ENCODE data around the gene QKI. TPM values are rescaled to one million over a fixed set of nuclear protein-coding genes. Genes with fewer than 3 reads are reported as not detected.

QKI gene
- total and polyA plus RNA-seq, 2 of the 8 experiments (the other 6 are each of a cell fraction or from before 2014, with no cell fraction given): 181 to 183 TPM

- Histone ChIP-seq H2BK15ac (ENCODE audit: low read length) (no peak overlapping the region), H4K5ac (ENCODE audit: insufficient read length, low read depth, low read length) (no peak overlapping the region), H2AFZ (ENCODE audit: low read length) (no peak overlapping the region), H2BK12ac (ENCODE audit: low read depth, low read length) (no peak overlapping the region), H3K9ac (replicated peaks in 1 of 4; ENCODE audit: extremely low read depth in 1 of 4, low read depth in 3 of 4, low read length in 3 of 4) (no peak overlapping the region), H2BK120ac (replicated peaks; ENCODE audit: low read depth, low read length) (no peak overlapping the region), H2AK5ac (ENCODE audit: low read depth, low read length) (no peak overlapping the region), H3K18ac (ENCODE audit: extremely low read depth, low read length) (no peak overlapping the region), H3K79me2 (ENCODE audit: control insufficient read depth in 1 of 2, insufficient read depth in 2 of 2, low read length in 2 of 2) (0 out of 4 replicates have a peak, but pooled peaks cover 0 to 2% of the 10 kb centered on the region in 2 experiments), H3K4me1 (replicated peaks in 1 of 4; ENCODE audit: control insufficient read depth in 3 of 4, insufficient read depth in 4 of 4, low read length in 3 of 4) (no peaks in the 10 kb centered on the region), H3K4ac (replicated peaks; ENCODE audit: insufficient read length, low read depth, low read length) (no peak overlapping the region), H3K79me1 (ENCODE audit: low read depth, low read length) (no peaks in the 10 kb centered on the region), H4K20me1 (replicated peaks in 1 of 2; ENCODE audit: control insufficient read depth in 1 of 2, insufficient read depth in 2 of 2, low read length in 2 of 2) (no peaks in the 10 kb centered on the region), H3K27ac (ENCODE audit: low read depth, low read length) (no peak overlapping the region), H3K36me3 (ENCODE audit: control insufficient read depth in 2 of 4, insufficient read depth in 4 of 4, low read length in 3 of 4) (peaks cover 0 to 24% (median 11%) of the 10 kb centered on the region in 4 experiments; a peak in 5 of 8 replicates), H4K8ac (ENCODE audit: extremely low read depth, insufficient read depth, low read length) (no peak overlapping the region), H3K56ac (replicated peaks; ENCODE audit: insufficient read length, low read depth, low read length) (no peak overlapping the region), H3K23me2 (ENCODE audit: low read depth, low read length) (no peaks in the 10 kb centered on the region; the same call in 1 of the 2 replicates), H3K4me3 (ENCODE audit: extremely low read depth in 1 of 4, insufficient read depth in 2 of 4, low read depth in 3 of 4, low read length in 4 of 4) (no peak overlapping the region), H4K91ac (replicated peaks; ENCODE audit: insufficient read length, low read length) (no peak overlapping the region), H3K9me3 (ENCODE audit: insufficient read depth in 2 of 2, low read depth in 1 of 2, low read length in 1 of 2) (no peaks in the 10 kb centered on the region), H2BK5ac (ENCODE audit: low read depth, low read length) (no peak overlapping the region), H2BK20ac (ENCODE audit: low read length) (no peak overlapping the region), H3K23ac (ENCODE audit: insufficient read length) (no peak overlapping the region), H3K14ac (ENCODE audit: insufficient read length) (no peak overlapping the region), H3K27me3 (replicated peaks in 1 of 4; ENCODE audit: control insufficient read depth in 3 of 4, extremely low read depth in 1 of 4, insufficient read depth in 3 of 4, low read length in 3 of 4) (no peaks in the 10 kb centered on the region), H3K4me2 (ENCODE audit: insufficient read depth in 1 of 2, low read depth in 2 of 2, low read length in 2 of 2) (no peak overlapping the region)
- no peak for DNase-seq (ENCODE audit: low read depth in 1 of 2, low spot score in 2 of 2)
- no peak for FAIRE-seq
- POLR2A ChIA-PET (ENCODE audit: partially characterized antibody): no interaction called here
- CTCF ChIA-PET (ENCODE audit: partially characterized antibody): no interaction called here
- WGBS, 2 experiments (ENCODE audit: extremely low coverage in 1 of 2, insufficient coverage in 1 of 2, insufficient read length in 1 of 2, insufficient replicate concordance in 2 of 2, low coverage in 1 of 2, low lambda C conversion rate in 2 of 2, missing lambda C conversion rate in 1 of 2): 87% methylated on average over 4 of the region's 4 CpGs; no CpG with 5 or more reads in 1 of the 2 experiments
- peak; percentile 67; the same call in 1 of the 2 replicates for TF ChIP-seq MAFK (IDR thresholded peaks at IDR 0.05; ENCODE audit: low read depth, low read length)
- no peak for TF ChIP-seq POLR2A (IDR thresholded peaks at IDR 0.05; ENCODE audit: control extremely low read depth in 1 of 2, low read depth in 2 of 2, low read length in 2 of 2)
Observed at GRCh38 chr6:163568275-163568674, 153.8 kb downstream of the QKI start.
